C4-2B (cell line): ENCODE data around the gene EFNB3.

Experiments
- H3K27ac ChIP-seq: fragments of 450-650 bp; 2 replicates; pipeline ENCODE4 v1.5.1; 2017
- CTCF ChIP-seq: fragments of 450-650 bp; conservative IDR thresholded peaks from 2 replicates; pipeline ENCODE4 v1.5.1; 2017; ENCODE audit warnings: mild to moderate bottlenecking
- ZFX ChIP-seq: fragments of 450-650 bp; IDR thresholded peaks from 2 replicates; pipeline ENCODE4 v1.6.1; 2017

Gene EFNB3

GRCh38 chr17:7704601-7705268, at the start of gene EFNB3:
Gene EFNB3, plus strand, starts transcription at chr17:7705202. Its CDS starts 397 bp downstream, at chr17:7705599.
- no peak within 1 kb of the TSS for H3K27ac ChIP-seq
- no peak for TF ChIP-seq ZFX
- no peak for TF ChIP-seq CTCF

- no peak for TF ChIP-seq CTCF
- TF ChIP-seq ZFX = no peak
- H3K27ac ChIP-seq = no peak overlapping the region
Observed at GRCh38 chr17:7655541-7655840, 49.5 kb upstream of the EFNB3 start.

- no peak for TF ChIP-seq ZFX
- TF ChIP-seq CTCF = no peak
- no peak overlapping the region for H3K27ac ChIP-seq
Observed at GRCh38 chr17:7656958-7657609, 47.9 kb upstream of the EFNB3 start.

- no peak overlapping the region for H3K27ac ChIP-seq
- TF ChIP-seq ZFX = no peak
- no peak for TF ChIP-seq CTCF
Observed at GRCh38 chr17:7667656-7668406, 37.2 kb upstream of the EFNB3 start.

GRCh38 chr17:7668482-7668881, 36.5 kb upstream of the EFNB3 start:
- no peak overlapping the region for H3K27ac ChIP-seq
- TF ChIP-seq CTCF (no peak), ZFX (no peak)

- TF ChIP-seq ZFX = no peak
- no peak; the same call in 1 of the 2 replicates for TF ChIP-seq CTCF
- no peak overlapping the region for H3K27ac ChIP-seq
Observed at GRCh38 chr17:7673239-7673638, 31.8 kb upstream of the EFNB3 start.

- no peak for TF ChIP-seq CTCF
- TF ChIP-seq ZFX = no peak
- H3K27ac ChIP-seq = no peak overlapping the region
Observed at GRCh38 chr17:7674934-7675333, 30.1 kb upstream of the EFNB3 start.
